HG02970 (cell line): ENCODE measurements around the gene LAMA1.

Experiments
- ATAC-seq: cut with Tn5 transposase; IDR thresholded peaks from one replicate; pipeline ENCODE4 v1.9.1; 2021; ENCODE audit warnings: mild to moderate bottlenecking, moderate library complexity, moderate number of reproducible peaks; ENCODE audit not compliant: unreplicated experiment, low FRiP score

LAMA1 gene

DNA sequence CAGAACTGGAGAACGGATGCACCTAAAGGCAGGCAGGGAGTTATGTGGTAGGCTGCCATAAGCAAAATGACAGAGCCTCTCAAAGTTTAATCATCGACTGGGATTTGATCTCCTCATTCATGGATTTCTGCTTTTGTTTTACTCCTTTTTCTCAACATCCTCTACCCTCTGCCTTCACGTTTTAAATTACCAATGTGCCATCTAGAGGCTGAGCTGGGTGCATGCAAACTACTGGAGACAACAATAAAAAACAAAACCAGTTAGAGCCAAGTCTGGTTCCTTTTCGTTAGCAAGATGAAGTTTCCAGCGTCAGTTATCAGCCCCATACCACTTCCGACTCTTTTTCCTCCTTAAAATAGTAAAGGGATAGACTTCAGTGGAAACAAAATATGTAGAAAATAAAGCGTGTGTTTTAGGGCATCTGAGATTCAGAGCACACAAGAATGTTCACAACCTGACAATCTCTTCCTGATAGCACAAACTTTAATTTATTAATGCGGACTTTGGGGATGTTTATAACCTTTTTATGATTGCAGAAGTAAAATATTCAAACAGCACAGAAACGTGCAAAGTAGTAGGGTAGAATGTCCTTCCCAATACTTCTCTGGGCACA lies 117.0 kb downstream of the LAMA1 start:
- ATAC-seq, result no peak

DNA sequence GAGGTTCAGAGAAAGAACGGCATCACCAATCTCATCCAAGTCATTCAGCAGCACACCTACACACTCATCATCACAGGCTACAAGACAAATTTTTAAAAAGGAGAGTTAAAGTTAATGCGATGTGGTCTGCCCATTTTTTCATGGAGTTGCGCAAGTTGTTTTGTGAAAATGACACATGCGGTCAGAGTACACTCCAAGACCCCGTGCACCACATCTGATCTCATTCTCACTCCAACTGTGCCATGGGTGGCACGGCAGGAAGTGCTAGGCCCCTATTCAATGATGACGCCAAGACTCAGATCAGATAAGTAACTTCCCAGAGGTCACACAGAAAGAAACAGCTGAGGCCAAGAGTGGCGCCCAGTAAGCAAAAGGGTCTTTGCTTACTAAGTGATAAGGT lies 119.8 kb downstream of the LAMA1 start:
- no peak for ATAC-seq

DNA sequence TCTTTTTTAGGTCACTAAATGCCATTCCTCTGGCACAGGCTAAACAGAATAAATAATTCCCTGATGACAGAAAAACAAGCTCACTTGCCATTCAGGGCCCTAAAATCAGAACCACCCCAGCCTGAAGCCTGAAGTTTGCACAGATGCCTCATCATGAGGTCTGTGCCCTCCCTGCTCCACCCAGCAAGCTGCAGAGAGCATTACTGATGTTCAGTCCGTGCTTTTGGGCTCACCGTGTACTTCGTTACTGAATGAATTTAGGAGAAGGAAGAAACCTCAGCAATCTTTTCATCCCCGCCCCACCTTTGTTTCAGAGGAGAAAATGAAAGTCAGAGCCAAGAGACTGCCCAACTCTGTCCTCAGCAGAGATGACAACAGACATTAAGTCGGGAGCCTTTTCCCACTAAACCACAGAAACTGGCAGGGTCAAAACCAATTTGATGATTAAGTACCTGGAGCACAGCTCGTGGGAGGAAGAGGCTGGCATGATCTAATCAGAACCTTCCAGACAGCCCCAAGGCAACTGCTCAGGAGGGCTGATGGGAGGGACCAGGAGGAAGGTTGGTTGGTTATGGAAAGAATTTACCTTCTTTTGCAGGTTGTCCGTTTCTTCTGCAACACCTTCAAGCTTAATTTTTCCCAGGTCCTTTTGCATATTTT lies 122.7 kb downstream of the LAMA1 start:
- ATAC-seq, result no peak

DNA sequence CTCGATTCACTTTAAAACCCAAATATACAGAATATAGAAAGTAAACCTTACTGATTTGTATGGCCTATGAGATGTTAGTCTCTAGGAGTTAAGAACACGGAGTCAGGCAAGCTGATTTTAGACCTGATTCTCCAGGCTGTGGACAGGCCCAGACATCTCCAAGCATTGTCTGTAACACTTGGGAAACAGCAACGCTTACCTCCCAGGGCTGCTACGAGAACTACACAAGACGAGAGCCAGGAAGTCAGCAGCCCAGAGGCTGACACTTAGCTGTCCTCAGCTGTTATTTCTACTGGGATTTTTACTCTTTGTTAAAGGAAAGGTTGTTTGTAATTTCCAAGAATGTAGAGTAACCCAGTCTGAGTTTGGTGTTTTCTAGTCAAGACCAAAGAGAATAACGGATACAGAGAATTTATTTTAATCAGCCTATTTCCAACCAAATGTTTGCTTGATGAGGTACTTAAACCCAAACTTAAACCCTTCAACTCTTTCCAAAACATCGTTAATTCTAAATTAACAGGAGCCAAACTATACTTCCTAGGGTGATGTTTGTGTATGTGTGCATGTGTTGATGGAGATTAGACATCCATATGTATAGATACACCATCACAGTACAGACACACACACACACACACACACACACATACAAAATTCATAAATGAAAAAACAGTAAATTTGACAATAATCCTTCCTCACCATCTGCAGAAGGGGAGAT lies 123.4 kb downstream of the LAMA1 start:
- no peak for ATAC-seq

DNA sequence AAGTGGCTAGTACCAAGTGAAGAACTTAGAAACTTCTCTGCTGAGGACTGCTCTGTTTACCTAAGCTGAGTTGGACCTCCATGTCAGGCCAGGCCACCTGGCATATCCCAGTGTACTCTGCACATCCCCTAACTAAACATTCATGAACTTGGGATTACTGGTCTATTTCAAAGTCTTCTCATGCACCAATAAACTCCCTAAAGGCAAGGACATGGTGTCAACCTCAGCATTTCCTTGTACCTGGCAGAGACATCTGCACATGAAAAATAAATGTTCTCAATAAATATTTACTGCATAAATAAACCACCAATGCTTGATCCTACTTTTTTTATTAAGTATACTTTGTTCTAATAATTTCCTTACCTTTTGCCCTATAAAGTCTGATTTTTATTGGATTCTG lies 124.8 kb downstream of the LAMA1 start:
- ATAC-seq, result no peak

DNA sequence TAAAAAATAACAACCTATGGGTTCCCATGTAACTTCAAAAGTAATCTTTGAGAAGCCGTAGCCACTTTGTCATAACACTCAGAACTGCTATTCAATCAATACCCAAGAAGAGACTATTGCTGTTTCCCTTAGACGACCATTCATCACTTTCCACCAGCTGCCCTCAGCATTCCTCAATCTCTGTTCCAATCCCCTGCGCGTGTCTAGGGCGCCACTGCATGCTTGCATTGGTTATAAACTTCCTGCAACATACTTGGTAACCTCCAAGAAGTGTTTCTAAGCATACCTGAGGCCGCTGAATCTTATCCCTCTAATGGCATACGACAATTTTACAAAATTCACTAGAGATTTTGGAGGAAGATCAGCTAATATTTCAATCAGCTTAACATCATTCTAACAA lies 134.2 kb downstream of the LAMA1 start:
- no peak for ATAC-seq

DNA sequence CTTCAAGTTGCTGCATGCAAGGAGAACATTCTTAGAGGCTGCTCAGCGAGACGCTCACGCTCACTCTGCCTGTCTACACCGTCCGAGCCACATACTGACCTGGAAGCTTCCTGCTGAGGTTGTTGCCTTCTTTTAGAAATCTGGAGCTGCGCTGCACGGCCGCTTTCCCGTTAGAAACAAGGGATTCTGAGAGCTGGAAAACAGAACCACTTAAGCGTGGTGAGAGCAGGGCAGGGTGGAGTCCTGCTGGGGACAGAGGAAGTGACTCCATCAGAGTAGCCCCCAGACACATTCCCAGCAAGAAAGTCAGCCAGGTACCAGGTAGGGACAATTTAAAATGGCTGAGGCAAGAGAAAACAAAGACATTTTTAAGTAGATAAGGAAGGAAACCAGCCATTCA lies 135.2 kb downstream of the LAMA1 start:
- no peak for ATAC-seq

DNA sequence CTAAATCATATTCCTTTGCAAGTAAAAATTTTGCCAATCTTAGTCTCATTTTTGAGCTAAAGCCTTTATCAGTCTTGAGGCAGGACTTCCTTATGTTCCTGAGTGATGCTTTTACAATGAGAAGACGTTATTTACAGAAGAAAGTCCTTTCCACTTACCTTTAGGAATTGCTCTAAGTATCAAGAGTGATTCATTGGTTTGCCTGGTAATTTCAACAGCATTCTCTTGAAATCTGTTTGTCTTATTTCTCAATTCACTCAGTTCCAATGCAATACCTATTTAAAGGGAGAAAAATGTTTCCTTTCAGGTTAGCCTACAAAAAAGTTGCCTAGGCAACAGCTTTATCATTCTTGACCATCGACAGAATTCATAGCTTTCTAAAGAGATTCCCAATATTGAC lies 137.2 kb downstream of the LAMA1 start:
- ATAC-seq, result no peak

DNA sequence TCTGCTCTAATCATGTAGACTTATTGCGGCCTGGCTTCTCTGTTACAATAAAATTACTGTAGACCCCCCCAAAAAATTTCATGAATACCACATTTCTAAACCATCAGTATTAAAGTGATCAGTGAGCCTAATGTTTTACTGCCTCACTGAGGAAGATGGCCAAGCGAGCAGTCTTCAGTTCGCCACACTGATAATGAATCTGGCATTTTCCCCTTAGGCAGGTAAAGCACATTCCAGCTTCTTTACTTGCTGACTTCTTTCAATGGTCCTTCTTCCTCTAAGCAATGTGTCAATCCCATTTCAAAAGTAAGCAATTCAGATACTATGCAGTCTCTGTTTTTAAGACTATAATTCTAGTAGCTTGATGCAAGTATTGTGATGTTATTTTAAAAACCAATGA lies 137.6 kb downstream of the LAMA1 start:
- no peak for ATAC-seq

DNA sequence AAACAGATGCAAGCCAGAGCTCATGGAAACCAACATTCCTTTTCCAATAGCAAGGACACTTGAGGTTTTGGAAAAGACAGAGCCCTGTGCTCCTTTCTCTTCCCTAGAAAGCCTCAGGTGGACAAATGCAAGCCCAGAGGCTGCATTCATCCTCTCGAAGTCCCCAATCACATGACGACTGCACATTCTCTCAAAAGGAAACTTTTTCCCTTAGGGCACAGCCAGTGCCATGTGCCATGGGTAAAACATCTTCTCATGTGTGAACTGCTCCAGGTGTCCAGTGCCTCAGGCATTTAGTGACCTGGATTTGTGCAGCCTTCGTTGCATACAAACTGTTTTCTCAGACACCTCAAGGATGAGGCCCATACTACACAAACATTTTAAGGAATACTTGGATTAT lies 140.7 kb downstream of the LAMA1 start:
- no peak for ATAC-seq

DNA sequence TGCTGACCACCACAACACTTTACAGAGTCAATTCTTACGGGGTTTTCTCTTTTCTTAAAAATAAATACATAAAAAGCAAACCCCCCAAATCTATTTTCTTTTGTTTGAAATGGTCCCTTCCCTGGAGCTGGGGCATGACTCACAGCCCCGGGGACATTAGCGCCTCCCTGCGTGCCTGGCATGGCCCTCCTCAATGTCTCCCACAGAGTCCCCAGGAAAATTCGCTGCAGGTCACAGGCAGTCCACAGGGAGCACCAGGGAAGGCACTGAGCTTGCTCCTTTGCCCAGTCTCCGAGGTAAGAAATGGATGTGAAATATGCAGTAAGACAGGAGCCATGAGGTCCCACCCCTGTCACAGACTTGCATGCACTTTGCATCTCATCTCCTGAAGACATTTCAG lies 142.5 kb downstream of the LAMA1 start:
- ATAC-seq, result no peak

DNA sequence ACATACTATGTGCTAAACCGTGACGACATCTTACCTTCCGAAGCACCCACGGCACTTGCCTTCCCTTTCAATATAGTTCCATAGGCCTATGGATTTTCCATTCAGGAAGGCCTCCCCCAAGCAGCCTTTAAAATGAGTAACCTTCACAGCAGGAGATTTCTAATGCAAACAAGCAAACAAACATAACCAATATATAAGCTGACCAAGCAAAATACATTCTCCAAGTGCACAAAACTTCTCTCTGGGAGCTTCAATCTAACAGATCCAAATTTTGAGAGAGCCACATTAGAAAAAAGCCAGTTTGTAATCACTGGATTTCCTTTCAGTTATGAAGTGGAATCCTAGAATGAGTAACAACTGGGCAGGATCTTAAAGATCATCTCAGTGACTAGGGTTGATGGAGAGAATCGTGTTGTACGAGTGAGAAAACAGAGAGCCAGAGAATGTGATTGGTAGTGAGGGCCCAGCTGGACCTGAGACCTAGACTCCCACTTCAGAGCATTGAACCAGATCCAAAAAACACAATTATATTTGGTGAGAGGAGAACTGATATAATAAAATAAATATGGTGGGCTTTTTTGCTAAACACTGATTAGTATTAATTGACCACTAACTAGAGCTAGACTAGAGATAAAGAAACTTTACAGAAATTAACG lies 145.6 kb downstream of the LAMA1 start:
- no peak for ATAC-seq

DNA sequence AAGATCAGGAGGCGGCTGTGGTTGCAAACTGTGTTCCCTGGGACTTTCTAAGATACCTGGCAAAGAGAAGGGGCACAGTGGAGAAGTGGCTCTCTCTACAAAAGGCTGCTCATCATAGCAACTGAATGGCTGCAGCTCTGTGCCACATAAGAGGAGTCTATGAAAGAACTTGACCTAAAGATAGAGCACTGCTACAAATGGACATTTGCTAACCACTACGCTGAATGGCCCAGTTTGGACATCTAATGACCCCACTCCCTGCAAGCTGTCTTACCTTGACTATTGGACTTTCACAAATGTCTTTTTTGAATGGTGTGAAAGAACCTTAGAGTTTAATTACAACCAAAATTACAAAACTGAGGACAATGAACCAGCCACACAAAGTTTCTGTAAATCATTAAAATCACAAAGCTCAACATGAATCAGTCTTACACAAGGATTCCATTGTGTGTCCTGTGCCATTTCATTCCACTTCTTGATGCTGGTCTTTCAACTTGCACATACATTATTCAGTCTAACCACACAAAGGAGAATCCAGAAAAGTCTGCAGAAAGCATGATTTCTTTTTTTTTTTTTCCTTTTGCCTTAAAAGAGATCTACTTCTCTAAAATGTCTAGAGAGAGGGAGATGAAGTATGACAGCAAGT lies 154.0 kb downstream of the LAMA1 start:
- no peak for ATAC-seq

DNA sequence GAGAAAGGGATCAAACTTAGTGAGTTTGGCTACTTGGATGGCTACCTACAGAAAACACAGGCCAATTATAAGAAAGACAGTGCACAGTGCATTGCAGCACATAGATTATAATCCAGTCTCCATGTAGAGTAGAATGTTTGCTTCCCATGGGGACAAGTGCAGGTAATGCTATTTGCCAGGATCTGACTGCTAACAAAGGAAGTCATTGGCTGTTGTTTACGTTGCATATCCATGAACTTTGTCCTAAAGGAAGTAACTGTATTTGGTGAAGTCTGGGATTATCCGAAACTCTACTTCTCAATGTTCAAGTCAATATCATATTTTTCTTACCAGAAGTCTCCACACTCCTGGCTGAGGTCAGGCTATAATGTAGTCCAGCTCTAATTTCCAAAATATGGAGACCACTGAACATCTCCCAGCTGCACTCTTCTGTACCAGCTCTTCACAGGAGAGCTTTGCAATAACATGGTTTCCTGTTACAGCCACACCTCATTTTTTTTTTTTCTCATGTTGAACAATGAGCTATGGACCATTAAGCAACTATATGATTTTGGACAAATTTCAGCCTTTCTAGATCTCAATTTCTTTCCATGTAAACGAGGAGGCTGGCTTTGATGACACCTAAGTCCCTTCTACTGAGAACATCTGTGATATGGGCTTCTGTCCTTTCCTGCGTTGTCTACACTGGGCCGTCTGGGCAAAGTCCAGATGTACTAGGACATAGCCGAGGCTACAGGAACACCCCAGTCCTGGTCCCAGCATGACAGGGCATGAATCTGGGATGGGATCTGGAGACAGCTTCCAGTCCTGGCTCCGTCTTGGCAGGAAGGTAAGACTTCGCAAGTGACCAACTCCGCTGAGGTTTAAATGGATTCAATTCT lies 154.8 kb downstream of the LAMA1 start:
- no peak for ATAC-seq

DNA sequence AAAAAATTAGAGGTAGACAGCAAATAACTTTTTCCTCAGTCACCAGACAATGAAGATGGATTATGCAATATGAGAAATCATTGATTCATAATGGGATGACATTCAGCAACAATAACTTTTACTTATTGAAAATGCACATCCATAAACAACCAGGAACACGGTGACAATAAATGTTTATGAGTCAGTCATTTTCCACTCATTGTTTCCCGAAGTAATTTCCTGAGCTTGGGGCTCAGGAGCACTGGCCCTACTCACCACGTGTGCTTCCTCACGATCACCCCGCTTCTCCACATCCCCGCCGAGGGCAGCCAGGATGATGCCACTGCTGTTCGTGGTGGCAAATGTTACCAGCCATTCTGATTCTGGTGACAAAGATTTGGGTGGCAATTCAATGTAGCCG lies 156.3 kb downstream of the LAMA1 start:
- no peak for ATAC-seq

DNA sequence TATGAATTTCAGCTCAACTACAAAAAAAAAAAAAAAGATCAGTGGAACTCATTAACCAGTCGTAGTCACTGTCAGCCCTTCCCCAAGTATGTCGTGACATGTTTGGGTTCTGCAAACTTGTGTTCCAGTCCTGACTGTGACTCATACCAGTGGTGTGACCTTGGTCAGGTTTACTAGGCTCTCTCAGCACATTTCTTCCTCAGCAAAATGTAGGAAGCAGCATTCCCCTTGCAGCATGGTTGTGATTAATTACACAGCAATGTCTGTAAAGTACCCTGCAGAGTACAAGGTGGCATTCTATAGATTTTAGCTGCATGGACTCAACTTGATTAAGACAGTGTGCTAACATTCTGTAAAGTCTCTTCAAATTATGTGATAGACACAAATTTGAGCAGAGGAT lies 156.9 kb downstream of the LAMA1 start:
- ATAC-seq, result no peak

DNA sequence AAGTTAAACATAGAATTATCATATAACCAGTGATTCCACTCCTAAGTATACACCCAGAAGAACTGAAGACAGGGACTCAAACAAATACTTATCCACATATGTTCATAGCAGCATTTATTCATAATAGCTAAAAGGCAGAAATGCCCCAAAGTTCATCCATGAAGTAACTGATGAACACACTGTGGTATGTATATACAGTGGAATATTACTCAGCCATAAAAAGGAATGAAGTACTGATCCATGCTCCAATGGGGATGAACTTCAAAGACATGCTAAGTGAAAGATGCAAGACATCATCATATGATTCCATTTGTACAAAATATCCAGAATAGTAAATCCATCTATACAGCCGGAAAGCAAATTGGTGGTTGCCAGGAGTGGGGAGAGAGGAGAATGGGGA lies 157.5 kb downstream of the LAMA1 start:
- no peak for ATAC-seq

DNA sequence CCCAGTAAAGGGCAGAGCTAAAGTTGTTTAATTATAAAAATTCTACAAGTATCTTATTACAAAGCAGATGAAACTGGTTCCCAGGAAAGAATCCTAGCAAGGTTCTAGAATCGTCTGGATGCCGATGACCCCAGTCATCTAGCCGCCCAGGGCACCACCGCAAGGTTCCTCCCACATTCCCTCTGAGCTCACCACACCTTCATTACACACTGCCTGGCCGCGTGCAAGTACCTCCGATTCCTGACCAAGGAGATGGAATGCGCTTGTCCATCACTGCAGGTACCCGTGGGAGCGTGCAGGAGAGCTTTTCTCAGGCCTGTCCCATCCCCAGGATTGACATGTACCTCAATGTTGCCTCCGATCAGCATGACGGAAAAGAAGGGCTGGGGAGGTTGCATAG lies 158.5 kb downstream of the LAMA1 start:
- no peak for ATAC-seq

DNA sequence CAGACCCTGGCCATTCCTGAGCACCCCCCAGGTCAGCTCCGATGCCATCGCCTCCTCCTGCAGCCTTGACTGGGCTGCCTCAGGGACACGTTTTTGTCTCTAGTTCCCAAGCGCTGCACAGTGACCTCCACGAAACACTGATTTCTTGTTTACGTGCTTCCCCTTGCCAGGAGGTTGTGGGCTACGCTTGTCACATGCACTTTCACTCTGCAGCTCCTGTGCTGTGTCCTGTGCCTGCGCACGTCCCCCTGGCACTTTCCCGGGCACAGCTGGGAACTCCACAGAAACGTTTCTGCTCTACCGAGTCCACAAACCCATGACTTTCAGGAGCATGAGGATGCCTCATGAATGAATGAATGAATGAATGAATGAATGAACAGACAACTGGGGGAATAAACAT lies 160.6 kb downstream of the LAMA1 start:
- no peak for ATAC-seq

DNA sequence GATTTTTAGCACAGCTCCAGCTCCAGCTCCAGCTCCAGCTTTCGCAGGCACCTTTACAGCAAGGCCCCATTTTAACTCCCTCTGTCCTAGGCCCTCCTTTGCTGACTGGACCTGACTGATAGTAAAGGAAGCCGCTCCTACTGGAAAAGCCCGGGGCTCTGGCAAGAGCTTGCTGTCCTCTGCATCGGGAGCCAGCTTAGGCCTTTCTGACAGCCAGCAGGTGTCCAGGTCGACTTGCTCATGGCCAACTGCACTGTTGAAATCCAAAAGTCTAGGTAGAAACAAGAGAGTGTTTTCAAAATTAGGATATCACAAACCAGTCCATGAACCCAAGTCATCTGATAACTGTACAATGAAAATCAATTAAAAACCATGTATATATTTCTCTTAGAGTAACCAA lies 161.1 kb downstream of the LAMA1 start:
- ATAC-seq, result no peak
